ENCODE results near the gene AKT3.

The AKT3 gene

DNA sequence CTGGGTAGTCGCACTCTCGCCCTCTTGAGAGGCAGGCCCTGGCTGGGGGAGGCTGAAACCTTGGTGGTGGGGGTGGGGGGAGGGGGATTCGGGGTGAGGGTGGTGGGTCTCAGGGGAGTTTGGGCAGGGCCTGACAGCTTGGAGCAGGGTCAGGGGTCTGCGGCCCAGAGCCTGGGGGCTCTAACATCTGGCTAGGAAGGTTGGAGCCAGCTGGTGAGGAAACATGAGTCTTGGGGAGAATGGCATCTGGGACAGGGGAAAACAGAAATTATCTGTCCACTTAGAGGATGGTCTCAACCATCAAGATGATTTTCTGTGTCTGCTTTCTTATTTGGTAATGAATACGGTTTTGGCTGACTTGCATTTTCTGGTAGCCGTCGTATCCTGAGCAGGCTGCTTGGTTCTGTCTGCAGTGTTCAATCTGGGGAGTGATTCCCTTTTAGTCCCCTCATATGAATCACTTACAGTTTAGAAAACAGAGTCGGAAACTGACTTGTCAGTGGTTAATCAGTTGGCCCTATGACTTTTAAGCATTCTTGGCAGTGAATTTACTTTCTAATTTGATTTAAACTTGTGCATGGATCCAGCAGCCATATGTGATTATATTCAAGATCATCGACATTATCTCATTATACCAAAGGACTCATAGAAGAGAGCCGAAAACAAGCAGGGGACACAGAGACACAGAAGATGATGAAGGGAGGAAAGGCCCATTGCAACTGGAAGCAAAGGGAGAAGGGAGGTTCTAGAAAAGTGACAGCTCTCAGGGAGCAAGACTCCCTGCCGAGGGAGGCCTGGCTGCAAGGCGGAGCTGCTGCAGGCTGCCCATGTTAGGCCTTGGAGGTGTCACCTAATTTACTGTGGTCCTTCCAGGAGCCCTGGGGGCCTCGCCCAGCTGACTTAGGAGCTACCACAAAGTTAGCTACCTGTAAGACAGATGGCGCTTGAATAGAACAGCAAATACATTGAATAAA lies 356.6 kb downstream of the AKT3 start:
- DNase-seq (ENCODE audit: low read depth in 3 of 3, low spot score in 1 of 3) = no peak

DNA sequence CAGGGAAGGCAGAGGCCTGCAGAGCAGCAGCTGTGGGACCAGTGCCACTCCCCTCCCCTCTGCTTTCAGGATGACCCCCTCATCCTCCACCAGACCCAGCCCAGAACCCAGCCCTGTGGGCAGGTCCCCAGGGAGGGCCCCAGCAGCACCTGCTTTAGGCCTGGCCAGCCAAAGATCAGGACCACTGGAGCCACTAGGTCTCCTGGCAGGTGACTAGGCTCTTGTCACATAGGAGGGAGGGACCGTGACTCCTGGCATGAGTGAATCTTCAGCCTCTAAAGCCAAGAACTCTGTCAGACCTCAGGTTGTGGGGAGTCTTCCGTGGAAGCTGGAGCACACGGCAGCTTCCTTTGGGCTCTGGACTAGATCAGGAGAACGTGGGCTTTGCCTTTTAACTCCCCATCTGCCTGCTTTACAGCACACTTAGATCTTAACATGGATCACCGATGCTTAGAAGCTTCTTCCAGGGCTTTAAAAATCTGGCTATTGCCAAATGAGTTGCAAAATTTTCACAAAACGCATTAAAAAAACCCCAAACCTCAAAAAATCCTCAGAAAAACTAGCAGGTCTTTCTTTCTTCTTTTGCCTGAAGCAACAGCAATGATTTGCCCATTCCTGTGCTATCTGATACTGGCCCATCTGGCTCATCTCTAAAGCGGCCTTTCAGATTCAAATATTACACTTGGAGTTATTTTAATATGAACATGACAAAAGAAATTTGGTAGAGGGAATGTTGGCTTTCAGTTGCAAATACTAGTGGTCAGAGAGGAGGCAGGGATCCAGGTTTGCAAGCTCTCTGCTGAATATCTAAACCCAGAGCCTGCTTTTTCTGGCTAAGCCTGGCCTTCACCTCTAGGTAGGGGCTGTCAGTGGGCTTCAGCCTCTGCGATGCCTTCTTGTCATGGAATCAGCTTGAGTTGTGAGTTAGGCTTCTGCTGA lies 359.0 kb downstream of the AKT3 start:
- DNase-seq (ENCODE audit: low read depth in 3 of 3, low spot score in 1 of 3) = no peak

DNA sequence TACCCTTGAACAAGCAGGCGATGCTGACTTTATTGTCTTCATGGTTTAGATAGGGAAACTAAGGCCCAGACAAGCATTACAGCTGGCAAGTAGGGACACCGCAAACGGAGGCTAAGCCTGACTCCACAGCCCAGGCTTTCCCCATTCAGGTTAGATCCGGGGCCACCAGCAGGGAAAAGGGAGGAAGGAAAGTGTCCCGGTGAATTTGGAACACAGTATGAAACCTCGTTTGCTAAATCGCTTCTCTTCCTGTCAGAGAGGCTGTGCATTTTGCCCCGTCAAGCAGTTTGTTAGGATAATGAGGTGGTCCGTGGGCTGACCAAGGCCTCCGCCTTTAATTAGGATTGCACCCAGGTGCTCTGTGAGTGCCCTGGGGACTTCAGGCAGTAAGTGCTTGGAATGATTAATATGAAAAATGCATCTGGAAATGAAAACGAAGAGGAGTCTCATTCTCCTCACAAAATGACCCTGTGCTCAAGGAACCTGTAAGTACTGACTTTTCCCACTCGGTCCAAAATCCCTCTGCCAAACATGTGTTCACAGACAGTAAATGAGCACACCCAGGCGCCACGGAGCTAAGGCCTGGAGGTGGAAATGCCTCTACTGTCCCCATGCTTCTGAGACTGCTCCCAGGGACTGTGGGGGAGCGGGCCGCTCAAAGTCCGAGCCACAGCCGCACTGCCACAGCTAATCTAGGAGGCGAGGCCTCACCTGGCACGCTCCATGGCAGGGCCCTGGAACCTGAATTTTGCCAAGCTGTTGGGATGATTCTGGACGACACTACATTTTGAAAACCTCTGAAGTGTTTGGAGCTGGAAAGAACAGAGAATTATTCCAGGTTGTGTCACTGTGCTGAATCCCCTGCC lies 360.1 kb downstream of the AKT3 start:
- no peak for DNase-seq (ENCODE audit: low read depth in 3 of 3, low spot score in 1 of 3)

- no peak for DNase-seq (ENCODE audit: low read depth in 3 of 3, low spot score in 1 of 3)
These were observed 360.9 kb downstream of the AKT3 start for GRCh38 chr1:243489158-243489527.

DNA sequence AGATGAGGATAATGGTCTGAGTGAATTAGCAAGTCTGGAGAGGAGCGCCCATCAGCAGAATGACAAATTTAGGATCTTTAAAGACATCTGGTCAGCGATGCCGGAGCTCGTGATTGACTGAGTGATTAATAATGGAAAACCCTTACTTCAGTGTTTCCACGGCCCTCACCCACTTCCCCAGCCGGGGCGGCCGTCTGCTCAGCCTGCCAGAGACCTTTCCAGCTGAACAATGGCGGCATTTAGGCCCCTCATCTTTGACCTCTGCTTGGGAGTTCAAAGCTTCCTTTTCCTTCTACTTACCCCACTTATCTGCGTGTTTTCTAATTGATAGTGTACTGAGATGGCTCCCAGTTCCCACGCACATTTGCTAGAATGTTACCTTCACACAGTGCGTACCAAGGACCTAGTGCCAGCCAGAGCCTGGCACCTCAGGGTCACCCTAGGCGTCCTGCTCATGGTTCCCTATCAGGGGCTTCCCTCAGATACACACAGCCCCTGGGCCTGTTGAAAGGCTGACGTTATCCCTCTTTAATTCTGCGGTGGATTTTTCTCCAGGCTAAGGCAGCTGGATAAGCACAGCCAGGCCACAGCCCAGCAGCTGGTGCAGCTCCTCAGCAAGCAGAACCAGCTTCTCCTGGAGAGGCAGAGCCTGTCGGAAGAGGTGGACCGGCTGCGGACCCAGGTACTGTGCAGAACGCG lies 361.4 kb downstream of the AKT3 start:
- DNase-seq (ENCODE audit: low read depth in 3 of 3, low spot score in 1 of 3) = no peak

- no peak for DNase-seq (ENCODE audit: low read depth in 3 of 3, low spot score in 1 of 3)
These were observed 362.3 kb downstream of the AKT3 start for GRCh38 chr1:243487649-243488227.

GRCh38 chr1:243487036-243487648 lies 362.9 kb downstream of the AKT3 start:
- no peak for DNase-seq (ENCODE audit: low read depth in 3 of 3, low spot score in 1 of 3)

DNA sequence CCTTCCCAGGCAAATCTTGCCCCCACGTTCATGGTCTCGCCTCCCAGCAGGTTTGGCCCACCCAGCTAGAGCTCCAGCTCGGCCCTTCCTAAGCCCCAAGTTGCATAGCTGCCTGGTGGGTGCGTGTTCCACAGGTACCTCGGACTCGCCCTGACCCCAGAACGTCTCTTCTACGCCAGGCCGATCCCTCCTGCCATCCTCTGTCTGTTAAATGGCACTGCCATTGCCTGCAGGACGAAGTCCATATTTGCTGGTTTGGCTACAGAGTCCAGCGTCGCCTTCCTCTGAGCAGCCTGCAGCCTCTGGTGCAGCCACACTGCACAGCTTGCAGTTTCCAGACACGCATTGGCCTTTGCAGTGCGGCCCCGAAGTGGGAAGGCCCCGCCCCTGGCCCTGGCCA lies 366.1 kb downstream of the AKT3 start:
- DNase-seq (ENCODE audit: low read depth in 3 of 3, low spot score in 1 of 3) = no peak

DNA sequence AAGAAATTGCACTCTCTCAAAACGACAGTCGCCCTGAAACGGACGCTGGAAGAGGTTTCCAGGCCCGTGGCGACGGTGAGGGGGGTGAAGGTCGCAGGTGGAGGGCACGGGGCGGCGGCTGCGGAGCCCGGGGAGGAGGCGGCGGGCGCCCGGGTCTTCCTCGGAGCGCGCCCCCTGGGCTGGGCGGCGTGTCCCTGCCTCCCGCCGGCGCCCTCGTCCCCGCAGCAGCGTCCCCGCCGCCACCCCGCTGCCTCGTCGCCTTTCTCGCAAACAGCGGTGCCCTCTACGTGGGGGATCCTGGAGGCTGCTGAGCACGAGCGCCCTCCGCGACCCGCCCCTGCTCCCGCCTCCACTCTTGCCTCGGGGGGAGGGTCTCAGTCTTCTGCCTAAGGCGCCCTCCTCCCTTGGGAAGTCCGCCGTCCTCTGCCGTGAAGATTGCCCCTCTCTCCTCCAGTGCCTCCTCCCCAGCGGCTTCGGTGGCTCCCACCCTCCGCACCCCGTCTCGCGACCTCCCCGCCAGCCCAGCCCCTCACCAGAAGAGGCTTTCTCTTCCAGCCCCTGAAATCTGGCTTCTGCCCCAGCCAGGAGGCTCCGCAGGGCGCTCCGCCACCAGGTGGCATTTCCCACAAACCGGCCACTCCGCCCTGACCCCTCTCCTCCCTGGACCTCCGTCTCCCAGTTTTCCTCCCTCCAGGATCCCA lies 366.8 kb downstream of the AKT3 start:
- no peak for DNase-seq (ENCODE audit: low read depth in 3 of 3, low spot score in 1 of 3)

DNA sequence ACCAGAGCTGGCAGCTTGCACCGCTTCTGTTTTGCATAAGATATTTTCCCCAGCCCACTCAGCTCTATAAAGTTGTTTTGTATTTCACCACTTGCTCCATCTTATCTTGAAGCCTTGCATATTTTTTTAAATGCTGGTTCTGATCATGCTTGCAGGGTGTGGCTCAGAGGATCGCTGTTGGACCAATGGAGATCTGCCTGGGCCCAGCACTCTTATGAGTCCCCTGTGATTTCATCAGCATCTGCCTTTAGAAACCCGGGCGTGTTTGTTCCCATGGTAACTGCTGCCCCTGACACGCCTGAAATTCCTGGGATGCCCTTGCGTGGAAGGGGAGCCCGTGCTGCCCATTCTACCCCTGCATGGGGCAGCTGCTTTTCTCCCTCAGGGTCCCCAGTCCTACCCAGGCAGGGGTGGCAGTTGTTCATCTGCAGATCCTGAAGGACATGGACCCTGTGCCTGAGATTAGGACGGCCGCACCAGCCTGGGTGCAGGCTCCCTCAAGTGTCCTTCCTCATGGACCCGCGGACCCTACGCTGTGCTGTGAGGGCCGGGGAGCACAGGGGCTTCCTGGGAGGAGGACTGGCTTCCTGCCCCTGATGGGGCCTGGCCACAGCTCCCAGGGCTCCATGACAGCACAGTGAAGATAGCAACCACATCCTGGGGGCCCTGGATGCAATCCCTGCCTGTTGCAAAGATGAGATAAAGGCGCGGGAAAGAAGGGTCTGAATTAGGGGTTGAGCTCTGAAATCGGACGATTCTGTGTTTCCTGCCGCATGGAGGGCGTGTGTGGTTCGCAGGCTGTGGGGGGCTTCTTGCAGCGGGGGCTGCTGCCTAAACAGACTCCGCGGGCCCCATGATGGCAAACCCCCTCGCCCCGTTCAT lies 367.7 kb downstream of the AKT3 start:
- DNase-seq (ENCODE audit: low read depth in 3 of 3, low spot score in 1 of 3) = no peak

DNA sequence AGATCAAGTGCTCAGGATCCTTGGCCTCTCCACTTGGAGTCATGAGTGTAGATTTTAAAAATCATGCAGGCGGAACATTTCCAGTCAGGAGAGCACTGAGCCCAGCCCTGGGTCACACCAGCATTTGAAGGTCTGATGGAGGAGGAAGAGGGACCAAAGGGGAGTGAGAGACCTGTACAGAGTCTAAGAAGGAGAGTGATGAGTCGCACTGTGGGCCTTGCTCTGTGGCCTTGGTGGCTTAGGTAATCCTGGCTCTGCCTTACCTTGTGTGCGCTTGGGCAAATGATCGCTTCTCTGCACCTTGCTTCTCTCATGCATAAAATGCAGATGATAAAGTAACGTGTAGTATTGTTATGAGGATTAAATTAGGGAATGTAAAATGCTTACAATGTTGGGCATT lies 368.9 kb downstream of the AKT3 start:
- DNase-seq (ENCODE audit: low read depth in 3 of 3, low spot score in 1 of 3) = no peak

- DNase-seq (ENCODE audit: low read depth in 3 of 3, low spot score in 1 of 3) = no peak
These were observed 372.2 kb downstream of the AKT3 start for GRCh38 chr1:243477731-243478290.

DNA sequence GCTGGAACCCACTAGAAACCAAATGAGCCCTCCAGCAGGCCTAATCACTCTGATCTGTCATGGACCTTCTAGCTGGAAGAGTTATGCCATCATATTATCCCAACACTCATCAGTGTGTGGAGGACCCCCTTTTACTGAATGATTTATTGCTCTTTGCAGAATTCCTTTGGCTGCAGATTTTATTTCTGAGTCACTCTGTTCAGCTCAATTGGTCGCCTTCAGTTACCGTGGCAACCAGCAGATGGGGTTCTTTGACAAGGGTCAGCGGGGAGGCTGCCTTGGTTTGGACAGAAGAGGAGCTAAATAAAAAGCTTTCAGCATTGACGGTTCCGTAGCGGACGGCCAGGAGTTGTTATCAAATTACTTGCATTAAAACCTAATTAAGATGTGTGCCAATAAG lies 374.1 kb downstream of the AKT3 start:
- DNase-seq (ENCODE audit: low read depth in 3 of 3, low spot score in 1 of 3) = no peak

GRCh38 chr1:243474906-243475305 lies 375.1 kb downstream of the AKT3 start:
- no peak for DNase-seq (ENCODE audit: low read depth in 3 of 3, low spot score in 1 of 3)

GRCh38 chr1:243474136-243474881 lies 375.7 kb downstream of the AKT3 start:
- DNase-seq (ENCODE audit: low read depth in 3 of 3, low spot score in 1 of 3) = no peak

DNA sequence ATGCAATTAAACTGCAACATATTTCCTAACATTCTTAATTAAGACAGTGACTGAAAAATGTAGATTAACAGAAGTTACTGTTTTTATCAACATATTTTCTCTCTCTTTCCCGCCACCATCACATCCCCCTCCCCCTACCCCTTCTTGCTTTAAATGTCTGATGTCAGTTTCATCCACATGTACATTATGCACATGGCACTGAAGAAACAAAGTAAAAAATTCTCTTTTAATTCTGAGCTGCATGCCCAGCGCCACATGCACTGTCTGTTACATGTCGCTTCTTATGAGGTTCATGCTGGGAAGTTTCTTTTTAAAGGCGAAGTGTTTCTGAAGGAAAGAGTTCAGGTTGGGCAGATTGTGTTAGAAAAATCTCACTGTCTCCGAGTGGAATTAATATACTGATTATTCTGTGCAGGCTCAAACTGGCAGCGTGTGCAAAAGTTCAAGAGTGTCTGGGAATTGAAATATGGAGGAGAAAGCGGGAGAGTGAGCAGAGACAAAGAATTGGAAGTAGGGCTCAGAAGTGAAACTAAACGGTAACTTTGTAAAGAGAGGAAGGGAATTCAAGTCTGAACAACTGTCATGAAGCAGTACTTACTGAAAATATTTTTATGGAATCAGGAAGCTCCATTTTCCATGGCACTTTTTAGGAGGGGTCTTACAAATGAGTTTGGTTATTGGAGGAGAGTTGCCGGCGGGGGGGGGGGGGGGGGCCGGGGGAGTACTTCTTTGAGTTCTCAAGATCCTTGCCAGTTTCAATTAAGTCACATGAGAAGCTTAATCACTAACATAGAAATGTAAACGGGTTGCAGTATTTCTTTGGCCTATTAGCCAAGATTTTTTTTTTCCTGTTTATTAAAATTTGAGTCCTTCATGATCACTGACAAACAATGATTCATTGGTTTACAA lies 376.6 kb downstream of the AKT3 start:
- DNase-seq (ENCODE audit: low read depth in 3 of 3, low spot score in 1 of 3) = no peak

Data from stimulated activated CD4-positive, alpha-beta T cell treated with anti-CD3 and anti-CD28 coated beads, TNF-alpha, amount 100 ng/mL, for 1 hour (primary cell).